Skin epidermis (tissue), 12 donors: ENCODE measurements around the gene TF.
A peak's percentile ranks its signal among the peaks of the same experiment; 100 is the strongest.

Experiments
- H3K27ac ChIP-seq, 21 experiments: fragments of 200-600 bp; sonication (generic) in 11 of 21; one replicate each; pipeline ENCODE4 v1.5.0; 2020; ENCODE audit warnings: mild to moderate bottlenecking in 3 of 21, inconsistent platforms in 2 of 21, moderate library complexity in 2 of 21
- H3K4me3 ChIP-seq, 7 experiments: fragments of 200-600 bp; sonication (generic) in 2 of 7; one replicate each; pipeline ENCODE4 v1.5.0; 2020; ENCODE audit warnings: inconsistent platforms in 2 of 7, mild to moderate bottlenecking in 2 of 7, moderate library complexity in 1 of 7

TF gene

DNA sequence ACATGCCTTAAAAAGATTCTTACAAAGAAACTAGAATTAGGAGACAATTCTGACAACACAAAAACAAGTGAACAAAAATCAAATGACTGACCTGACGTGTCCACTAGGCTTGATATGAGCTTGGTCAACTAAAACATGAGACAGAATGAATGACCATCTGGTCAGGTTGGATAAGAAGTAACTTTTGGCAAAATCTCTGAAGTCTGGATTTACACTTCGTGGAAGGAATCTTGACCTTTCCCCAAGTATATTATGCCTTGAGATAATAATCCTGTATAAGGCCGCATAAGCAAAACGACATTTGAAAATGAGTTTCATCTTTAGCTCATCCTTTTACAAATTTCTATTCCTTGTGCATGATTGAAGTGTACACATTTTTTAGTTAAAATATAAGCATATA, 1.1 kb upstream of the TF start:
- no peak overlapping the region for H3K4me3 ChIP-seq

DNA sequence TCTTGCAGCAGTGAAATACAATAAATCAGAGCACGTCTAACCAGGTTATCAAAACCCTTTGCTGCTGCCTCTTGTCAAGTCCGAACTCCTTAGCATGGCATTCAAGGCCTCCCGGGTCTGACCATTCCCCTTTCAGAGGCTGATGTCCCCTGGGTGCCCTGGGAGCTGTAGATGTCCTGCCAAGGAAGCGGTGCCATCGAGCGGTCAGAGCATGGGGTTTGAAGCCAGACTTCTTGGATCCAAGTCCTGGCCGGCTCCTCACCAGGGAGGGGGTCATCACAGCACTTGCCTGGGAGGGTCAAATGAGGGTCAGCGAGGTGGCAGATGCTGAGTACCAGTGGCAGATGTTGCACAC, 496 bp downstream of the TF start:
- peak overlapping the region in 1 of 7 experiments; percentile 8 for H3K4me3 ChIP-seq
- H3K27ac ChIP-seq, result no peak overlapping the region

More for the DNA sequence above, 1.1 kb upstream of the TF start:
- H3K27ac ChIP-seq, result no peak overlapping the region

DNA sequence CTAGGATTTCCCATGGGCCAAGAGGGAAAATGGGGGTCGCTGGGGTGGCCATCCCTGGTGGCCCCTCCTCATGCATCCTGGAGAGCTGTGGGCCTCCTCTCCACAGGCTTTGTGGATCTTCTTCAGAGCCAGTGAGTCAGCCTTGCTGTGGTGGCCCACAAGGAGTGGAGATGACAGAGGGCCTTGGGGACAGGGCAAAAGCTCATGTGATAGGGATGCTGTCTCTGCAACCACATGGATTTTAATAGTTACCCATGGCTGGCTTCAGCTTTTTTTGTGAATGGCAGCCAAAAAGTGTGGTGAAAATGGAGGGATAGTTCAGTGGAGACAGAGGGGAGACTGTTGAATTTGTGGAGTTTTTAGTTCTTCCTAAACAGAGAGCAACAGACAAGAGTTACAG, 1.2 kb downstream of the TF start:
- Histone ChIP-seq H3K4me3 (no peak overlapping the region), H3K27ac (no peak overlapping the region)

DNA sequence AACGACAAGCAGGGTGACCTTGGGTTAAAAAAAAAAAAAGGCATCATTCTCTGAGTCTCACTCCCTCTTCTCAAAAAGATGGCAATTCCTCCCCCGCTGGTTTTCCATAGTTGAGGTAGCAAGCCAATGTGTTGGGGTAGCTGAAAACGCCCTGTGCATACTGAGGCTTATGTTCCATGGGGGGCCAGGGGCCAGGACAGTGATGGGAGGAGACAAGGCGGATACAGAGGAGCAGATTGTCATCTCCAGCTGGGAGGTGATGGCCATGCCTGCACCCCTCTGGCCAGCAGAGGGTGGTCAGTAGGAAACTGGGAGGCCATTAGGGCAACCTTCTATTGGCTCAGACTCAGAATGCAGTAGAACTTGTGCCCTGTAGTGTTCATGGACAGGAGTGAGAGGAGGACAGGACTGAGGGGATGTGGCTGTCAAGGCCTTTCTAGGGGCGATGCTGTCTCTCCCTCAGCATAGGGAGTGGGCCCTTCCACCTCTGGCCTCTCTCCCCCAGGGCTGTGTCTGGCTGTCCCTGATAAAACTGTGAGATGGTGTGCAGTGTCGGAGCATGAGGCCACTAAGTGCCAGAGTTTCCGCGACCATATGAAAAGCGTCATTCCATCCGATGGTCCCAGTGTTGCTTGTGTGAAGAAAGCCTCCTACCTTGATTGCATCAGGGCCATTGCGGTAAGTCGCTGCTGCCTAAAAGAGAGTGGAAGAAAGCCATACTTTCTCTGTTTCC, 1.9 kb downstream of the TF start:
- Histone ChIP-seq H3K4me3 (no peak overlapping the region), H3K27ac (no peak overlapping the region)

DNA sequence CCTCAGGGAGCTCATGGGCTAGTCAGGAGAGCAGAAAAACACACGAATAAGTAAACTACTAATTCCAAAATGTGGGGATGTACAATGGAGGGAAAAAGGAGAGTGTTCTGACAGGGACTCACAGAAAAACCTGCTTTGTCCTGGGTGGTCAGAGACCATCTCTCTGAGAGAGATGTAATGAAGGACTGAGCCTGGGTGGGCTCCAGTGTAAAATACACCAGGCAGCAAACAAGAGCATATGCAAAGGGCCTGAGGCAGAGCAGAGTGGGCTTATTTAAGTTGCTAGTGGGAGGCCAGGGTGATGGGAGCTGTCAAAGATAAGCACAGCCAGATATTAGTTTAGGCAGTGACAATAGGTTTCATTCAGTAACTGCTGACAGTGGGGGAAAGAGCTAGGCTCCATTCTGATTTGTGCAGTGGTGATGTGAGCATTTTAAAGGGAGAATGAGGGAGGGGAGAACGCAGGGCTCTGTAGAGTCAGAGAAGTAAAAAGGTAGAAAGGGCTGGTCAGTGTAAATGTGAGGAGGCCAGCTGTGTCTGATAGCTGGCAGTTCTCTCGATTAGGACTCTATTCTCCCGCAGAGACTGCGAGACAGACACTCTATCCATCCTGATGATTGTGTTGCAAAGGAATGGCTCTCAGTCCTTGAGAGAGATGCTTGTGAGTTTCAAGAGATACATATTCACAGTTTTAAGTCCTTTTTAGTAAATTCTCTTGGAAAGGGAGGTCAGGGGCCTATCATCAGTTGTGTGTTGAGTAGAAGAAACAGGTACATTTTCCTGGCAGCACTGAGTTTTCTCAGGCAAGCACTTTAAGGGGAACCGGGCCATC, 3.5 kb downstream of the TF start:
- Histone ChIP-seq H3K27ac (no peak overlapping the region), H3K4me3 (no peak overlapping the region)

DNA sequence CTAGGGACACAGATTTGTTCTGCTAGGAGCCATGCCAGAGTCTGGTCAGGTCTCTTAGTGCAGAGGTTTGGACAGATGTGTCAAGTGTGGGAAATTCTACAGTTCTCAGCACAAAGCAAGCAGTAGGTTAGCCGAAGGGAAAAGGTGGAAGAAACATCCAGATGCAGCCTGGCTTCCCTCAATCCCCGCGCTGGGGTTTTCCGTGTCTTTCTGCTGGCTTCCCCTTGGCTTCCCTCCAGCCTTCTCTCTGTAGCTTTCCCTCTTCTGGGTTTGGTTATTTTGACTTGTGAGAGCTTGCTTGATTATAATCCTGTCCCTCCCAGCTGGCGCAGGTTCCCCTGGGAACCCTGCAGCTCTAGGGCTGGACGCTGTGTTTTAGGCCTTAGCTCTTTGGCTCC, 4.1 kb downstream of the TF start:
- no peak overlapping the region for H3K27ac ChIP-seq
- no peak overlapping the region for H3K4me3 ChIP-seq

GRCh38 chr3:133753107-133753778, 7.0 kb downstream of the TF start:
- peak overlapping the region in 1 of 21 experiments; percentile 34 for H3K27ac ChIP-seq
- no peak overlapping the region for H3K4me3 ChIP-seq

- Histone ChIP-seq H3K4me3 (no peak overlapping the region), H3K27ac (peak overlapping the region in 3 of 21 experiments; percentile 34 to 61 (median 51))
These were observed 7.6 kb downstream of the TF start for GRCh38 chr3:133753779-133754164.

- peak overlapping the region in 3 of 21 experiments; percentile 4 to 61 (median 51) for H3K27ac ChIP-seq
- no peak overlapping the region for H3K4me3 ChIP-seq
These were observed 8.3 kb downstream of the TF start for GRCh38 chr3:133754455-133754854.

- no peak overlapping the region for H3K4me3 ChIP-seq
- peak overlapping the region in 2 of 21 experiments; percentile 4 to 21 for H3K27ac ChIP-seq
These were observed 9.0 kb downstream of the TF start for GRCh38 chr3:133754973-133755828.

- Histone ChIP-seq H3K4me3 (no peak overlapping the region), H3K27ac (no peak overlapping the region)
These were observed 10.8 kb downstream of the TF start for GRCh38 chr3:133756716-133757694.

DNA sequence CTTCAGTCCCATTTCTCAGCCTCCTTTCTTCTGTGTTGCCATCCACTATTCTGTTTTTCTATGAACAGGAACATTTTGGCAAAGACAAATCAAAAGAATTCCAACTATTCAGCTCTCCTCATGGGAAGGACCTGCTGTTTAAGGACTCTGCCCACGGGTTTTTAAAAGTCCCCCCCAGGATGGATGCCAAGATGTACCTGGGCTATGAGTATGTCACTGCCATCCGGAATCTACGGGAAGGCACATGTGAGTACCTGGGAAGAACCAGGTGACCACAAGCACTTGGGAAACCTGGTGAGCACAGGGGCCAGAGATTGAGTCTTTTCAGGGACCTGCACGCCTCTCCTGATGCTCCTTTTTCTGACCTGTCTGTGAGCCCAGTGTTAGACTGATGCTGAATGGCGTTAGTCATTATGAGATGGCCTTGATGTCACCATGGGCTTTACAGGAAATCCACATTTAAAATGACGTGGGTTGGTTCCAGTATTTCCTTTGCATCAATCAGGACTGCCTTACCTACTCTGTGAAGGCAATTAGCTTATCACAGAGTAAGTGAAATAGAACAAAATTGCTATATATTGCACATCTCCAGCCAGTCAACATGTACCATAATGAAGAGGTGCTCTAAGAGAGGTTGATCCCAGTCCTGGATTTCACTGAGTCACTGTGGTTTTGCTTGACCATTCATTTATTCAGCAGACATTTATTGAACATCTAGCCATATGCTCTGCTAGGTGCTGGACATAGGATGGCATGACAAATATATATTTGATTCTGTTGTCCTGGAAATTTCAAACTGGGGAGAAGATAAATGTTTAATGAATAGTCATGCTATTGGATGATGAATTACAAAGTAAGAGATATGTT, 11.7 kb downstream of the TF start:
- H3K4me3 ChIP-seq, result no peak overlapping the region
- no peak overlapping the region for H3K27ac ChIP-seq

DNA sequence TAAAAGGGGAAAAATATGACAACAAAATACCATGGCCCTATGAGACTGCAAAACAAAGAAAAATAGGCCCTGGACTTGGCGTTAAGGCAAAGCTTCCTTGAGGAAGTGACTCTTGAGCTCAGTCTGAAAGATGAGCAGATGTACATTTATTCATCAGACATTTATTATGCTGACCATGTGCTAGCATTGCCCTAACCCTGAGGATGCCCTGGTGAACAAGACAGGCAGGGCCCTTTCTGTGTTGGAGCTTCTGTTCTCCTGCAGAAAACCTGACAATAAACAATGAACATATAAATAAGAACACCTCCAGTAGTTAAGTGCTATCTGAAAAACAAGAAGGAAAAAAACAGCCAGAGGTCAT, 12.4 kb downstream of the TF start:
- H3K27ac ChIP-seq, result no peak overlapping the region
- H3K4me3 ChIP-seq, result no peak overlapping the region

GRCh38 chr3:133758964-133759739, 13.0 kb downstream of the TF start:
- no peak overlapping the region for H3K4me3 ChIP-seq

GRCh38 chr3:133759740-133760305, 13.6 kb downstream of the TF start:
- no peak overlapping the region for H3K27ac ChIP-seq
- H3K4me3 ChIP-seq, result no peak overlapping the region

More at GRCh38 chr3:133758964-133759739, 13.0 kb downstream of the TF start:
- H3K27ac ChIP-seq, result no peak overlapping the region

DNA sequence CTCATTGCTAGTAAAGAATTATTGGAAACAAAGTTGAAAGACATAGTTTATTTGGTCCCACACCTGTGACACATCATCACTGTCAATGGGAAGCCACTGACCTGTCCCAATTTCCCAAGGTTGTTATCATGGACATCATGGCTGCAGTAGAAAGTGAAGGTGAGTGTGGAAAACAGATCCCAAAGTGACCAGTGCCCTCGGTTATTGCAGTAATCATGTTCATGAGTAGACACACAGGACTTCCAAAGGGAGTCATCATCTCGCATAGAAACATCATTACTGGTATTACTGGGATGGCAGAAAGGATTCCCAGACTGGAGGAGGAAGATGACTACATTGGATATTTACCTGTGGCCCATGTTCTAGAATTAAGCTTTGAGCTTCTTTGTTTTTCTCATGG, 14.7 kb downstream of the TF start:
- H3K4me3 ChIP-seq, result no peak overlapping the region

More for the DNA sequence above, 14.7 kb downstream of the TF start:
- no peak overlapping the region for H3K27ac ChIP-seq
